GDM1 (cell line): ENCODE measurements around the gene EEFSEC.

Experiments
- DNase-seq: peaks from one replicate; lab custom pipeline; 2025; lab: John Stamatoyannopoulos, UW

The EEFSEC gene

GRCh38 chr3:128316481-128316891 lies 163.2 kb downstream of the EEFSEC start:
- DNase-seq: no peak

- DNase-seq: no peak
These were observed 163.9 kb downstream of the EEFSEC start for GRCh38 chr3:128317101-128317697.

GRCh38 chr3:128317698-128318231 lies 164.5 kb downstream of the EEFSEC start:
- no peak for DNase-seq

GRCh38 chr3:128318275-128318941 lies 165.1 kb downstream of the EEFSEC start:
- DNase-seq: no peak

- no peak for DNase-seq
These were observed 165.8 kb downstream of the EEFSEC start for GRCh38 chr3:128319107-128319506.

- no peak for DNase-seq
These were observed 166.5 kb downstream of the EEFSEC start for GRCh38 chr3:128319741-128320141.

GRCh38 chr3:128320551-128321340 lies 167.5 kb downstream of the EEFSEC start:
- DNase-seq: no peak

- no peak for DNase-seq
These were observed 168.1 kb downstream of the EEFSEC start for GRCh38 chr3:128321418-128321817.

- peak; percentile 27 for DNase-seq
These were observed 169.0 kb downstream of the EEFSEC start for GRCh38 chr3:128322030-128323022.

GRCh38 chr3:128323206-128324081 lies 170.2 kb downstream of the EEFSEC start:
- DNase-seq: no peak

- DNase-seq: no peak
These were observed 171.8 kb downstream of the EEFSEC start for GRCh38 chr3:128324911-128325592.

GRCh38 chr3:128326051-128326823 lies 173.0 kb downstream of the EEFSEC start:
- no peak for DNase-seq

- DNase-seq: no peak
These were observed 174.3 kb downstream of the EEFSEC start for GRCh38 chr3:128327606-128328031.

GRCh38 chr3:128328546-128329458 lies 175.5 kb downstream of the EEFSEC start:
- no peak for DNase-seq

GRCh38 chr3:128329491-128330213 lies 176.4 kb downstream of the EEFSEC start:
- no peak for DNase-seq

GRCh38 chr3:128330214-128330842 lies 177.0 kb downstream of the EEFSEC start:
- no peak for DNase-seq
